ENCODE data around the gene CAP1. TPM values are rescaled to one million over a fixed set of nuclear protein-coding genes. Genes with fewer than 3 reads are reported as not detected.
"Not testable (repeated sequence)": the region's sequence is repeated elsewhere in the genome, so short reads cannot be mapped to it uniquely, and the experiment has no call there.

The CAP1 gene
- total and polyA plus RNA-seq, 4 donors = 209 to 493 (median 321) TPM

DNA sequence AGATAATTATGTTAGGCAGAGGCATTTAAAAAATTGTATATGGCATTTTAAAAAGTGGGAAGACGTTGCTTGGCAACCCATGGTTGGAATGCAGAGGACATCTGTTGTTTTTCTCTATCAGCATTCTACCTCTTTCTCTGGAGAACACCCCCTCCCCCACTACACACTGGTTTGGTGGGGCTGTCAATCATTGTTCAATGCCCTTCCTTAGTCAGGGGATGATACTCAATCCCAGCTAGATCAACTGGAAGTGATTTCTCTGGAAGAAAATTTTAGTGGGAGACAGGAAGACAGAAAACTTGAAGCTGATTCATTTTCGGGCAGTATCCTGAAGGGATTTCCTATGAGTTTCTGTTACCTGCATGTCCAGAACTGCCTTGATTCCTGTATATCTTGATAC is 35.7 kb upstream of the CAP1 start:
- DNase-seq = no peak
- no peaks in the 10 kb centered on the region for H3K27me3 ChIP-seq (ENCODE audit: control insufficient read depth in 1 of 2, insufficient read depth in 2 of 2, low read length in 1 of 2)
- intact Hi-C loops (cut with DNase I) = no loop called here
- H3K9me3 ChIP-seq (ENCODE audit: control insufficient read depth, low read length) = no peaks in the 10 kb centered on the region
- no peak for ATAC-seq (ENCODE audit: low FRiP score)
- H3K27ac ChIP-seq (ENCODE audit: low read depth in 1 of 2, low read length in 2 of 2) = no peak overlapping the region
- no peak overlapping the region for H3K4me3 ChIP-seq (ENCODE audit: low read length in 2 of 2)
- WGBS, 2 donors = 56 to 58% methylated on average over 2 of the region's 2 CpGs
- no peaks in the 10 kb centered on the region for H3K4me1 ChIP-seq (ENCODE audit: control insufficient read depth in 1 of 2, insufficient read depth in 2 of 2, low read length in 2 of 2)
- no peaks in the 10 kb centered on the region for H3K36me3 ChIP-seq (ENCODE audit: control insufficient read depth in 1 of 2, insufficient read depth in 2 of 2, low read length in 1 of 2)

DNA sequence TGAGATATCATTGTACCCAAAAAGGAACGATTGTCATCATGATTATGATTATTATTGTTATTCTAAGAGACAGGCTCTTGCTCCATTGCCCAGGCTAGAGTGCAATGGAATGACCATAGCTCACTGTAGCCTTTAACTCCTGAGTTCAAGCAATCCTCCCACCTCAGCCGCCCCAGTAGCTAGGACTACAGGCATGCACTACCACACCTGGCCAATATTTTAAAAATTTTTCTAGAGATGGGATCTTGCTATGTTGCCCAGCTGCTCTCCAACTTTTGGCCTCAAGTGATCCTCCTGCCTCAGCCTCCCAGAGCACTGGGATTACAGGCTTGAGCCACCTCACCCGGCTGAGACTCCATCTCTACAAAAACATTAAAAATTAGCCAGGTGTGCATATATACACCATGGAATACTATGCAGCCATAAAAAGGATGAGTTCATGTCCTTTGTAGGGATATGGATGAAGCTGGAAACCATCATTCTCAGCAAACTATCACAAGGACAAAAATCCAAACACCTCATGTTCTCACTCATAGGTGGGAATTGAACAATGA is 33.0 kb upstream of the CAP1 start:
- H3K9me3 ChIP-seq (ENCODE audit: control insufficient read depth, low read length); H3K4me3 ChIP-seq (ENCODE audit: low read length in 2 of 2); DNase-seq; H3K27ac ChIP-seq (ENCODE audit: low read depth in 1 of 2, low read length in 2 of 2); H3K4me1 ChIP-seq (ENCODE audit: control insufficient read depth in 1 of 2, insufficient read depth in 2 of 2, low read length in 2 of 2); intact Hi-C loops (cut with DNase I); H3K36me3 ChIP-seq (ENCODE audit: control insufficient read depth in 1 of 2, insufficient read depth in 2 of 2, low read length in 1 of 2); H3K27me3 ChIP-seq (ENCODE audit: control insufficient read depth in 1 of 2, insufficient read depth in 2 of 2, low read length in 1 of 2); ATAC-seq (ENCODE audit: low FRiP score): not testable (repeated sequence)
- WGBS, 2 donors = 88 to 90% methylated on average over 3 of the region's 3 CpGs

DNA sequence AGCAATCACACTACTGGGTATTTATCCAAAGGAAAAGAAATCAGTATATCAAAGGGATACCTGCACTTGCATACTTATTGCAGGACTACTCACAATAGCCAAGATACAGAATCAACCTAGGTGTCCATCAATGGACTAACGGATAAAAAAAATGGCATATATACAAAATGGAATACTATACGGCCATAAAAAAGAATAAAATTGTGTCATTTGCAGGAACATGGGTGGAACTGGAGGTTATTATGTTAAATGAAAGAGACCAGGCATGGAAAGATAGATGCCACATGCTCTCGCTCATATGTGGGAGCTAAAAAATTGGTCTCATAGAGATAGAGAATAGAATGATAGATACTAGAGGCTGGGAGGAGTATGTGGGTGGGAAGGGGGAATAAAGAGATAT is 29.3 kb upstream of the CAP1 start:
- Histone ChIP-seq H3K9me3 (ENCODE audit: control insufficient read depth, low read length) (no peaks in the 10 kb centered on the region), H3K4me3 (ENCODE audit: low read length in 2 of 2) (no peak overlapping the region), H3K27me3 (ENCODE audit: control insufficient read depth in 1 of 2, insufficient read depth in 2 of 2, low read length in 1 of 2) (no peaks in the 10 kb centered on the region), H3K27ac (ENCODE audit: low read depth in 1 of 2, low read length in 2 of 2) (no peak overlapping the region), H3K4me1 (ENCODE audit: control insufficient read depth in 1 of 2, insufficient read depth in 2 of 2, low read length in 2 of 2) (no peaks in the 10 kb centered on the region), H3K36me3 (ENCODE audit: control insufficient read depth in 1 of 2, insufficient read depth in 2 of 2, low read length in 1 of 2) (no peaks in the 10 kb centered on the region)
- ATAC-seq (ENCODE audit: low FRiP score) (no peak), DNase-seq (no peak)
- intact Hi-C loops (cut with DNase I) = no loop called here
- 92 to 93% methylated on average over 3 of the region's 3 CpGs for WGBS, 2 donors

DNA sequence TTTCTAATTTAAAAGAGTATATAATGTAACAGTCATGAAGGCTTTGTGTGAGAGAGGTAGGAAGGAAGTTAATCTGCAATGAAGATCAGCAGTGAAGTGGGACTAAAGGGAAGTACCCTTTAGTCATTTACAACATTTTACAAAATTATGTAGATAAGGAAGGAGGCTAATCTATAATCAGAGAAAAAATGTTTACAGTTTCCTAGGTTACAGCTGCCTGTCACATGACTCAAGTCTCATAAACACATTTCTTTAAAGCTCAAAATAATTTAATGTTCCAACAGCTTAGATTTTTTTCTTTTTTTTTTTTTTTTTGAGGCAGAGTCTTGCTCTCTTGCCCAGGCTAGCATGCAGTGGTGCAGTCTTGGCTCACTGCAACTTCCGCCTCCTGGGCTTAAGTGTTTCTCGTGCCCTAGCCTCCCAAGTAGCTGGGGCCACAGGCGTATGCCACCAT is 26.2 kb upstream of the CAP1 start:
- no peak overlapping the region for H3K27ac ChIP-seq (ENCODE audit: low read depth in 1 of 2, low read length in 2 of 2)
- H3K36me3 ChIP-seq (ENCODE audit: control insufficient read depth in 1 of 2, insufficient read depth in 2 of 2, low read length in 1 of 2) = no peaks in the 10 kb centered on the region
- ATAC-seq (ENCODE audit: low FRiP score) = no peak

DNA sequence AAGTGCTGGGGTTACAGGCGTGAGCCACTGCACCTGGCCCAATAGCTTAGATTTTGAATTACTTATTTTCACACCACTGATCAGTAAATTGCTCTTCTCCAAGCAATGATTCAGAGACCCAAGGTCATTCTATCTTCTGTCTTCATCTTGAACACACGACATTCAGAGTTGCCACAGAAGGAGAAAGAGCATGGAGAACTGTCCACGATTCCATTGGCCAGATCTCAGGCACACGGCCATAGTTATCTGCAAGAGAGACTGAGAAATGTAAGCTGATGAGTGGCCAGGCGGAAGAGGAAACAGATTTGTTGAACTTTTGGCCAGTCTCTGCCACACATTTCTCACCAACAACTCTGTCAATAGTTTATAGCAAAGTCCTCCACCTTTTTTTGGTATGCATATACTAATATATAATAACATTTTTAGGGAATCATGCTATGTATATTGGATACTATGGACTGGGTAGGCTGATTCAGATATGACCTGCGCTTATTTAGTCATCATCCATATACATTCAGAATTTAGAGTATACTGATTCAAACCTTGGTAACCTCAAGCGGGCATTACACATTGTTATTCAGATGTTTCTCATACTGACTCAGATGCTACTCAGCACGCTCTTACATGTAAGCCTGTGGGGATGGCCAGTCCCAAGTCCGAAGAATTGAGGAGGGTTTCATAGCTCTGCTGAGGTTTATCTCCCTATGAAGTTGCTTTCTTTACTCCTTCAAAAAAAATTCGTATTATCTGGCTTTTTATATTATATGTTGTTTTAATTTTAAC is 25.5 kb upstream of the CAP1 start:
- 57 to 70% methylated on average over 10 of the region's 10 CpGs for WGBS, 2 donors
- ATAC-seq (ENCODE audit: low FRiP score) (no peak), DNase-seq (no peak)
- H3K27ac ChIP-seq (ENCODE audit: low read depth in 1 of 2, low read length in 2 of 2) = no peak overlapping the region
- H3K9me3 ChIP-seq (ENCODE audit: control insufficient read depth, low read length) = peaks cover 1% of the 10 kb centered on the region
- no peaks in the 10 kb centered on the region for H3K4me1 ChIP-seq (ENCODE audit: control insufficient read depth in 1 of 2, insufficient read depth in 2 of 2, low read length in 2 of 2)
- no peaks in the 10 kb centered on the region for H3K27me3 ChIP-seq (ENCODE audit: control insufficient read depth in 1 of 2, insufficient read depth in 2 of 2, low read length in 1 of 2)
- intact Hi-C loops (cut with DNase I) = no loop called here
- no peak overlapping the region for H3K4me3 ChIP-seq (ENCODE audit: low read length in 2 of 2)
- no peaks in the 10 kb centered on the region for H3K36me3 ChIP-seq (ENCODE audit: control insufficient read depth in 1 of 2, insufficient read depth in 2 of 2, low read length in 1 of 2)

More for the DNA sequence above, 26.2 kb upstream of the CAP1 start:
- Histone ChIP-seq H3K9me3 (ENCODE audit: control insufficient read depth, low read length) (peaks cover 1% of the 10 kb centered on the region), H3K4me3 (ENCODE audit: low read length in 2 of 2) (no peak overlapping the region), H3K27me3 (ENCODE audit: control insufficient read depth in 1 of 2, insufficient read depth in 2 of 2, low read length in 1 of 2) (no peaks in the 10 kb centered on the region), H3K4me1 (ENCODE audit: control insufficient read depth in 1 of 2, insufficient read depth in 2 of 2, low read length in 2 of 2) (no peaks in the 10 kb centered on the region)
- DNase-seq = no peak
- intact Hi-C loops (cut with DNase I) = no loop called here
- 73 to 76% methylated on average over 3 of the region's 3 CpGs for WGBS, 2 donors

DNA sequence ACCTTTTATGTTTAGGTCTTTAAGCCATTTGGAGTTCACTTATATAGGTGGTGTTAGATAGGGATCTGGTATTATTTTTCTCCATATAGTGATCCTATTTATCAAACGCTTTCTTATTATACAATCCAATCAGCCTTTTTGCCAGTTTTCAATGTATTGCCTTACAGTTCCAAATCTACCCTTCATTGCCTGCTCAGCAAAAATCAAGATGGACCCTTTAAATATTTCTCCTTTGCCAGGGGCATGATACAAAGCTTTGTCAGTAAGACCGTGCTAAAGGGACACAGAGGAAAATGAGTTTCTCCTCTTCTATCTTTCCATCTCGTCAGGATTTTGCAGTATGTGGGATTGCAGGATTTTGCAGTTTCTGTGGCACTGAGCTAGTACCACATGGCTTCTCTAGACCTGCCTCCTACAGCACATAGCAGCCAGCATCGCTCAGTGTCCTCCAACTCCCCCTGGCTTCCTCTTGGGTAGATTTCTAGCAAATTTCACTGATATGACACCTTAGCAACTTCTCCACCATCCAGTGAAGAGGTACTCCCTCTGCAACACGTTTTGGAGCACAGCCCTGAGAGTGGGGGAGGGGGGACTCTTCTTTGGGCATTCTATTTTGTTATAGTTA is 22.5 kb upstream of the CAP1 start:
- no peaks in the 10 kb centered on the region for H3K36me3 ChIP-seq (ENCODE audit: control insufficient read depth in 1 of 2, insufficient read depth in 2 of 2, low read length in 1 of 2)
- 63 to 77% methylated on average over 5 of the region's 5 CpGs for WGBS, 2 donors
- H3K27ac ChIP-seq (ENCODE audit: low read depth in 1 of 2, low read length in 2 of 2) = no peak overlapping the region
- intact Hi-C loops (cut with DNase I) = no loop called here
- H3K4me1 ChIP-seq (ENCODE audit: control insufficient read depth in 1 of 2, insufficient read depth in 2 of 2, low read length in 2 of 2) = no peaks in the 10 kb centered on the region
- peaks cover 1% of the 10 kb centered on the region for H3K9me3 ChIP-seq (ENCODE audit: control insufficient read depth, low read length)
- ATAC-seq (ENCODE audit: low FRiP score) = no peak
- H3K4me3 ChIP-seq (ENCODE audit: low read length in 2 of 2) = no peak overlapping the region
- no peaks in the 10 kb centered on the region for H3K27me3 ChIP-seq (ENCODE audit: control insufficient read depth in 1 of 2, insufficient read depth in 2 of 2, low read length in 1 of 2)
- DNase-seq = no peak

DNA sequence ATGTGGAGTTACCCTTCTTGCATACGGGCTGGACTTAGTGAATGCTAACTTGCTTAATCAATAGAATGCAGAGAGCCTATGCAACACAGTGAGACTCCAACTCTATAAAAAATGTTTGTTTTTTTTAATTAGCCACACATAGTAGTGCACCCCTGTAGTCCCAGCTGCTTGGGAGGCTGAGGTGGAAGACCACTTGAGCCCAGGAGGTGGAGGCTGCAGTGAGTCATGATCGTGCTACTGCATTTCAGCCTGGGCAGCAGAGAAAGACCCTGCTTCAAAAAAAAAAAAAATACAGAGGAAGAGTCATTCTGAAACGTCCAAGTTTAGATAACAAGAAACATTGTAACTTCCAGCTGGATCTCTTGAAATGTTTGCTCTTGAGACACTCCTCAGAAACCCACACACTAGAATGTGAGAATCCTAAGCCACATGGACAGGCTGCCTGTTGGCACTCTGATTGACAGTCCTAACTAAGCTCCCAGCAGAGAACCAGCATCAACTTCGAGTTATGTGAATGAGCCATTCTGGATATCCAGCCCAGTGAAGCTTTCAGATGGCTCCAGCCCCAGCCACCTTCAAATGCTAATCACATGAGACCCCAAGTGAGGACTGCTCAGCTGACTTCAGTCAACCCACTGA is 20.0 kb upstream of the CAP1 start:
- H3K9me3 ChIP-seq (ENCODE audit: control insufficient read depth, low read length) = peaks cover 5% of the 10 kb centered on the region
- no peak overlapping the region for H3K4me3 ChIP-seq (ENCODE audit: low read length in 2 of 2)
- no peaks in the 10 kb centered on the region for H3K27me3 ChIP-seq (ENCODE audit: control insufficient read depth in 1 of 2, insufficient read depth in 2 of 2, low read length in 1 of 2)
- DNase-seq (no peak), ATAC-seq (ENCODE audit: low FRiP score) (no peak)
- H3K4me1 ChIP-seq (ENCODE audit: control insufficient read depth in 1 of 2, insufficient read depth in 2 of 2, low read length in 2 of 2) = no peaks in the 10 kb centered on the region
- H3K27ac ChIP-seq (ENCODE audit: low read depth in 1 of 2, low read length in 2 of 2) = no peak overlapping the region
- WGBS, 2 donors = 41 to 44% methylated on average over 4 of the region's 4 CpGs
- intact Hi-C loops (cut with DNase I) = no loop called here
- no peaks in the 10 kb centered on the region for H3K36me3 ChIP-seq (ENCODE audit: control insufficient read depth in 1 of 2, insufficient read depth in 2 of 2, low read length in 1 of 2)

DNA sequence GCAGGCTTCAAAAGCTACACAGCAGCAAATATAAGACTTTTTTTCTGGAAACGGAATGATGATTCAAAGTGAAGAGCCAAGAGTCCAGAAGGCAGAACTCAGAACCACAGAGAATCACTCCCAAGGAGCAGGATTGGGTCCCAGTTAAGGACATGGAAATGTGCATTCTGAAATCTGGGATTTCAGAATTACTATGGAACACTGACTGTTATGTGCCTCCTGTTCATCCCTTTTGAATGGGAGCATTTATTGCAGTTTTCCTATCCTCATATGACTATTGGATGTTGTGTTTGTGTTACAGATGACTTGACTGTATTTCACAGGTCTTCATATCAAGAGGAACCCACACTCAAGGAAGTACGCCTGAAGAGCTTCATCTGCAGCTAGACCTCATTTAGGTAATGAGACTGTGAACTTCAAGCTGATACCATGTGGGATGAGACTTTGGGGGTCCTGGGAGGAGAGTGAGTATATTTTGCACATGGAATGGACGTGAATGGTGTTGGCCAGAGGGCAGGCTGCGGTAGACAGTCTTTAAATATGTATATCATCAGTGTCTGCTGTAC is 17.1 kb upstream of the CAP1 start:
- WGBS, 2 donors = 76 to 88% methylated on average over 4 of the region's 4 CpGs
- Histone ChIP-seq H3K4me3 (ENCODE audit: low read length in 2 of 2) (no peak overlapping the region), H3K27me3 (ENCODE audit: control insufficient read depth in 1 of 2, insufficient read depth in 2 of 2, low read length in 1 of 2) (no peaks in the 10 kb centered on the region), H3K27ac (ENCODE audit: low read depth in 1 of 2, low read length in 2 of 2) (no peak overlapping the region), H3K9me3 (ENCODE audit: control insufficient read depth, low read length) (peaks cover 8% of the 10 kb centered on the region), H3K36me3 (ENCODE audit: control insufficient read depth in 1 of 2, insufficient read depth in 2 of 2, low read length in 1 of 2) (no peaks in the 10 kb centered on the region), H3K4me1 (ENCODE audit: control insufficient read depth in 1 of 2, insufficient read depth in 2 of 2, low read length in 2 of 2) (no peaks in the 10 kb centered on the region)
- intact Hi-C loops (cut with DNase I) = no loop called here
- no peak for ATAC-seq (ENCODE audit: low FRiP score)
- no peak for DNase-seq

All from aorta (tissue), 5 donors.